ENCODE data around the gene PTPRZ1.

DNA sequence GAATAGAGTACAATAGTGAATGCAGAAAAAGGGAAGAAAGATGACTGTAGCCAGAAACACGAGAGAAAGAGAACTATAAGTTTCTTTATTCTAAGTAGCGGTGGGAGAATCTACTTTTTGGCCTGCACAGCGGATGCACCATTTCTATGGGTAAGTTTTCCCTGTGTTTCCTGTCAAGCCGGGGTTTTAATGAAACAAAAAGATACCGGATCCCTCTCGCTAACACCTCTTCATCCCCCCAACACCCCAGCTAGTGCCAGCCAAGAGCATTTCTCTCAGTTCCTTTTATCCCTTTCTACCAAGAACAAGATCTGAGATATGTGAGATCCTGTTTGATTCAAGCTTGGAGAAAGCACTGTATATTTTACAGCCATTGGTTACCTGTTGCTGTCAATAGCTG lies 14.7 kb downstream of the PTPRZ1 start:
- TF ChIP-seq HMG20A (CRISPR knock-in tag; IDR thresholded peaks at IDR 0.05; ENCODE audit: borderline replicate concordance) (no peak), HOXA7 (CRISPR knock-in tag; IDR thresholded peaks at IDR 0.05) (no peak), EZH2 (conservative IDR thresholded peaks at IDR 0.05; ENCODE audit: low read depth, low read length) (no peak), ZNF629 (CRISPR knock-in tag; conservative IDR thresholded peaks at IDR 0.05) (no peak), DMTF1 (CRISPR knock-in tag; IDR thresholded peaks at IDR 0.05) (no peak), CREB1 (IDR thresholded peaks at IDR 0.05) (no peak), CREB1 (CRISPR knock-in tag; IDR thresholded peaks at IDR 0.05) (no peak), RFXANK (CRISPR knock-in tag; IDR thresholded peaks at IDR 0.05) (no peak)
- TF ChIP-seq, protein P1, sequence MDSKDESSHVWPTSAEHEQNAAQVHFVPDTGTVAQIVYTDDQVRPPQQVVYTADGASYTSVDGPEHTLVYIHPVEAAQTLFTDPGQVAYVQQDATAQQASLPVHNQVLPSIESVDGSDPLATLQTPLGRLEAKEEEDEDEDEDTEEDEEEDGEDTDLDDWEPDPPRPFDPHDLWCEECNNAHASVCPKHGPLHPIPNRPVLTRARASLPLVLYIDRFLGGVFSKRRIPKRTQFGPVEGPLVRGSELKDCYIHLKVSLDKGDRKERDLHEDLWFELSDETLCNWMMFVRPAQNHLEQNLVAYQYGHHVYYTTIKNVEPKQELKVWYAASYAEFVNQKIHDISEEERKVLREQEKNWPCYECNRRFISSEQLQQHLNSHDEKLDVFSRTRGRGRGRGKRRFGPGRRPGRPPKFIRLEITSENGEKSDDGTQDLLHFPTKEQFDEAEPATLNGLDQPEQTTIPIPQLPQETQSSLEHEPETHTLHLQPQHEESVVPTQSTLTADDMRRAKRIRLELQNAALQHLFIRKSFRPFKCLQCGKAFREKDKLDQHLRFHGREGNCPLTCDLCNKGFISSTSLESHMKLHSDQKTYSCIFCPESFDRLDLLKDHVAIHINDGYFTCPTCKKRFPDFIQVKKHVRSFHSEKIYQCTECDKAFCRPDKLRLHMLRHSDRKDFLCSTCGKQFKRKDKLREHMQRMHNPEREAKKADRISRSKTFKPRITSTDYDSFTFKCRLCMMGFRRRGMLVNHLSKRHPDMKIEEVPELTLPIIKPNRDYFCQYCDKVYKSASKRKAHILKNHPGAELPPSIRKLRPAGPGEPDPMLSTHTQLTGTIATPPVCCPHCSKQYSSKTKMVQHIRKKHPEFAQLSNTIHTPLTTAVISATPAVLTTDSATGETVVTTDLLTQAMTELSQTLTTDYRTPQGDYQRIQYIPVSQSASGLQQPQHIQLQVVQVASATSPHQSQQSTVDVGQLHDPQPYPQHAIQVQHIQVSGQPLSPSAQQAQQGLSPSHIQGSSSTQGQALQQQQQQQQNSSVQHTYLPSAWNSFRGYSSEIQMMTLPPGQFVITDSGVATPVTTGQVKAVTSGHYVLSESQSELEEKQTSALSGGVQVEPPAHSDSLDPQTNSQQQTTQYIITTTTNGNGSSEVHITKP (CRISPR knock-in tag; IDR thresholded peaks at IDR 0.05; ENCODE audit: low read depth): no peak
- TF ChIP-seq, protein P2, sequence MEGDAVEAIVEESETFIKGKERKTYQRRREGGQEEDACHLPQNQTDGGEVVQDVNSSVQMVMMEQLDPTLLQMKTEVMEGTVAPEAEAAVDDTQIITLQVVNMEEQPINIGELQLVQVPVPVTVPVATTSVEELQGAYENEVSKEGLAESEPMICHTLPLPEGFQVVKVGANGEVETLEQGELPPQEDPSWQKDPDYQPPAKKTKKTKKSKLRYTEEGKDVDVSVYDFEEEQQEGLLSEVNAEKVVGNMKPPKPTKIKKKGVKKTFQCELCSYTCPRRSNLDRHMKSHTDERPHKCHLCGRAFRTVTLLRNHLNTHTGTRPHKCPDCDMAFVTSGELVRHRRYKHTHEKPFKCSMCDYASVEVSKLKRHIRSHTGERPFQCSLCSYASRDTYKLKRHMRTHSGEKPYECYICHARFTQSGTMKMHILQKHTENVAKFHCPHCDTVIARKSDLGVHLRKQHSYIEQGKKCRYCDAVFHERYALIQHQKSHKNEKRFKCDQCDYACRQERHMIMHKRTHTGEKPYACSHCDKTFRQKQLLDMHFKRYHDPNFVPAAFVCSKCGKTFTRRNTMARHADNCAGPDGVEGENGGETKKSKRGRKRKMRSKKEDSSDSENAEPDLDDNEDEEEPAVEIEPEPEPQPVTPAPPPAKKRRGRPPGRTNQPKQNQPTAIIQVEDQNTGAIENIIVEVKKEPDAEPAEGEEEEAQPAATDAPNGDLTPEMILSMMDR (CRISPR knock-in tag; IDR thresholded peaks at IDR 0.05): no peak
